NB4 (cell line): ENCODE measurements around the gene PREPL.
"Not testable (repeated sequence)": the region's sequence is repeated elsewhere in the genome, so short reads cannot be mapped to it uniquely, and the experiment has no call there.

Source experiments
- DNase-seq: peaks from one replicate; pipeline ENCODE4 v3.0.0; 2010; ENCODE audit warnings: low read depth
- H3K4me3 ChIP-seq: one replicate; pipeline ENCODE4 v1.5.1; 2011; ENCODE audit warnings: mild to moderate bottlenecking, low read depth, low read length, moderate library complexity
- MYC ChIP-seq: IDR thresholded peaks from 2 replicates; pipeline ENCODE4 v1.6.1; 2011; ENCODE audit warnings: low read depth, low read length
- POLR2A ChIP-seq: IDR thresholded peaks from 2 replicates; pipeline ENCODE4 v1.6.1; 2011; ENCODE audit warnings: mild to moderate bottlenecking; ENCODE audit not compliant: insufficient read length; ENCODE audit errors: extremely low read depth
- TF ChIP-seq, protein P1 (sequence below): IDR thresholded peaks from 2 replicates; pipeline ENCODE4 v1.6.1; 2011; ENCODE audit warnings: low read depth, low read length
- TF ChIP-seq, protein P2 (sequence below): IDR thresholded peaks from one replicate; pipeline ENCODE4 v1.5.1; 2012; ENCODE audit warnings: low read depth, low read length

PREPL gene

DNA sequence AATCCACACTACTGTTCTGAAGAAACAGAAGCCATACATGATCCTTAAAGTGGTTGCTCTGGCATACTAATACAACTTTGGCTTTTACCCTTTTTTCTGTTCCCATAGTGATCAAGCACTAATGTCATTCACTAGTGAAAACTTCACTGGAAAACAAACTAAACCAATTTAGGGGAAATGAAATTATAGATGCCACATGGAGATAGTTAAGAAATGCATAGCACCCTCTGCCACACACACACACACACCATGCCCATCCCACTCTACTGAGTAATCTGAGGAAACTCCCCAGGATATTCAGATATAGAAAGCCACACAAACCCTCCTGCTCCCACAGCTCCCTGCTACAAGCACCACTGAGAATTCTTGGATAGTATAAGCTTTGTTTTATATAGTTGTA is 46.9 kb downstream of the PREPL start:
- H3K4me3 ChIP-seq: no peak overlapping the region
- no peak for DNase-seq
- TF ChIP-seq, protein P1, sequence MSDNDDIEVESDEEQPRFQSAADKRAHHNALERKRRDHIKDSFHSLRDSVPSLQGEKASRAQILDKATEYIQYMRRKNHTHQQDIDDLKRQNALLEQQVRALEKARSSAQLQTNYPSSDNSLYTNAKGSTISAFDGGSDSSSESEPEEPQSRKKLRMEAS: no peak
- TF ChIP-seq POLR2A (no peak), MYC (no peak)
- TF ChIP-seq, protein P2, sequence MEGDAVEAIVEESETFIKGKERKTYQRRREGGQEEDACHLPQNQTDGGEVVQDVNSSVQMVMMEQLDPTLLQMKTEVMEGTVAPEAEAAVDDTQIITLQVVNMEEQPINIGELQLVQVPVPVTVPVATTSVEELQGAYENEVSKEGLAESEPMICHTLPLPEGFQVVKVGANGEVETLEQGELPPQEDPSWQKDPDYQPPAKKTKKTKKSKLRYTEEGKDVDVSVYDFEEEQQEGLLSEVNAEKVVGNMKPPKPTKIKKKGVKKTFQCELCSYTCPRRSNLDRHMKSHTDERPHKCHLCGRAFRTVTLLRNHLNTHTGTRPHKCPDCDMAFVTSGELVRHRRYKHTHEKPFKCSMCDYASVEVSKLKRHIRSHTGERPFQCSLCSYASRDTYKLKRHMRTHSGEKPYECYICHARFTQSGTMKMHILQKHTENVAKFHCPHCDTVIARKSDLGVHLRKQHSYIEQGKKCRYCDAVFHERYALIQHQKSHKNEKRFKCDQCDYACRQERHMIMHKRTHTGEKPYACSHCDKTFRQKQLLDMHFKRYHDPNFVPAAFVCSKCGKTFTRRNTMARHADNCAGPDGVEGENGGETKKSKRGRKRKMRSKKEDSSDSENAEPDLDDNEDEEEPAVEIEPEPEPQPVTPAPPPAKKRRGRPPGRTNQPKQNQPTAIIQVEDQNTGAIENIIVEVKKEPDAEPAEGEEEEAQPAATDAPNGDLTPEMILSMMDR: no peak

DNA sequence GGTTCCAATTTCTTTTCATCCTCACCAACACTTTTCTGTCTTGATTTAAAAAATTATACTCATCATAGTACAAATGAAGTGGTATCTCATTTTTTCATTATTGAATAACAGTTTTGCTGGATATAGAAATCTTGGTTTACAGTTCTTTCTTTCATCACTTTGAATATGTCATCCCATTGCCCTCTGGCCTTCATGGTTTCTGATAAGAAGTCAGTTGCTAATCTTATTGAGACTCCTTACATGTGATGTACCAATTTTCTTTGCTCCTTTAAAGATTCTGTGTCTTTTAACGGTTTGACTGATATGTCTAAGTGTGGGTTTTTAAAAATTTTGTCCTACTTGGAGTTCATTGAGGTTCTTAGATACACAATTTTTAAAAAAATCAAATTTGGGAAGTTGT is 51.0 kb downstream of the PREPL start:
- no peak overlapping the region for H3K4me3 ChIP-seq
- peak; percentile 24 for DNase-seq

DNA sequence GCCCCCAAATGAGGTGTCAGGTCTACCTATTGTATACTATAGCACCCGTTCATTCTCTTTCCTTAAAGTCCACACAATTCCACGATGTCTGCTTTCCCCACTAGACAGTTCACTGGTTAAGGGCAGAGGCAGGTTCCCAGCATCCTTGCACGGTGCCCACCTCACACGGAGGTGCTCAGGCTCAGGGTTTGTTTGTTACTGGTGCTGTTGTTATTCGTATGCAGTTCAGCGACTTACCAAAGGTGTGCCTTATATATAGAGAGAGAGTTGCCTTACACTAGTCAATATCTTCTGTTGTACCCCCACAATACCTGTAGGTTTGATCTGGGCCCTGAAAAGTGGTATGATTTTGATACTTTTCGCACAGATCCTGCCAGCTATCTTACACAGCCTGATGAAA is 55.4 kb downstream of the PREPL start:
- no peak overlapping the region for H3K4me3 ChIP-seq
- DNase-seq: no peak
- no peak for TF ChIP-seq POLR2A
- TF ChIP-seq, protein P1: no peak
- TF ChIP-seq, protein P2: no peak
- no peak for TF ChIP-seq MYC

More for the DNA sequence above, 51.0 kb downstream of the PREPL start:
- no peak for TF ChIP-seq MYC
- TF ChIP-seq, protein P1: no peak
- TF ChIP-seq POLR2A: no peak
- TF ChIP-seq, protein P2: no peak

- no peak for DNase-seq
- TF ChIP-seq, protein P2: no peak
- no peak for TF ChIP-seq MYC
- no peak overlapping the region for H3K4me3 ChIP-seq
Measured at GRCh38 chr2:44304258-44304657, 57.0 kb downstream of the PREPL start.

- DNase-seq, H3K4me3 ChIP-seq: not testable (repeated sequence)
Measured at GRCh38 chr2:44303766-44304165, 57.5 kb downstream of the PREPL start.

DNA sequence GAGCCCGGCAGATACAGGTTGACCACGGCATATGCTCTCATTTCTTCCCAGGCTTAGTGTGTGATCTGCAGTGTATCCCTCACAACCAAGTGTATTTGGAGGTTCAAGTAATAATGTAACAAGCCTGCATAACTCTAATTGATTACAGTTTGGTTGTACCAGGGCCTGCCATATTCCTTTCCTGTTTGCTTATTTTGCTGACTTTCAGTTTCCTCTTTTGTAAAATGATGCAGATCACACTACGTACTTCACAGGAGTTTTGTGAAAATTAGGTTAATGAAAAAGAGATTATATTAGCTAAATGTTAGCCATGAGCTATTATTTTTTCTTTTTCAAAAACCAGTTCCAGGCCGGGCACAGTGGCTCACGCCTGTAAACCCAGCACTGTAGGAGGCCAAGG is 60.2 kb downstream of the PREPL start:
- no peak for DNase-seq
- no peak for TF ChIP-seq MYC
- TF ChIP-seq, protein P1: no peak
- no peak for TF ChIP-seq POLR2A
- TF ChIP-seq, protein P2: no peak
- no peak overlapping the region for H3K4me3 ChIP-seq
